Hepatic stellate cell (primary cell): ENCODE results near the gene ZNF595.
"Not testable (repeated sequence)": the region's sequence is repeated elsewhere in the genome, so short reads cannot be mapped to it uniquely, and the experiment has no call there.

Experiments used
- DNase-seq: peaks from one replicate; pipeline ENCODE4 v3.0.0; 2011; ENCODE audit warnings: low spot score

Gene ZNF595

GRCh38 chr4:52804-53479 lies at the start of gene ZNF595:
Gene ZNF595, plus strand, starts transcription at chr4:53321. Its CDS starts 168 bp downstream, at chr4:53489.
- not testable (repeated sequence) for DNase-seq

GRCh38 chr4:9937-10870 lies 42.9 kb upstream of the ZNF595 start:
- DNase-seq = not testable (repeated sequence)

- not testable (repeated sequence) for DNase-seq
Measured at GRCh38 chr4:11095-11815, 41.9 kb upstream of the ZNF595 start.

- not testable (repeated sequence) for DNase-seq
Measured at GRCh38 chr4:11816-12417, 41.2 kb upstream of the ZNF595 start.

- DNase-seq = not testable (repeated sequence)
Measured at GRCh38 chr4:18128-18527, 35.0 kb upstream of the ZNF595 start.

GRCh38 chr4:18589-18988 lies 34.5 kb upstream of the ZNF595 start:
- DNase-seq = not testable (repeated sequence)

- DNase-seq = not testable (repeated sequence)
Measured at GRCh38 chr4:22882-23281, 30.2 kb upstream of the ZNF595 start.

GRCh38 chr4:24359-24758 lies 28.8 kb upstream of the ZNF595 start:
- not testable (repeated sequence) for DNase-seq

- DNase-seq = not testable (repeated sequence)
Measured at GRCh38 chr4:27501-27900, 25.6 kb upstream of the ZNF595 start.

- DNase-seq = not testable (repeated sequence)
Measured at GRCh38 chr4:28767-29542, 24.2 kb upstream of the ZNF595 start.

GRCh38 chr4:33314-33713 lies 19.8 kb upstream of the ZNF595 start:
- not testable (repeated sequence) for DNase-seq

GRCh38 chr4:36559-37415 lies 16.3 kb upstream of the ZNF595 start:
- DNase-seq = not testable (repeated sequence)

GRCh38 chr4:38202-38601 lies 14.9 kb upstream of the ZNF595 start:
- not testable (repeated sequence) for DNase-seq

- DNase-seq = not testable (repeated sequence)
Measured at GRCh38 chr4:43375-43774, 9.7 kb upstream of the ZNF595 start.

- DNase-seq = not testable (repeated sequence)
Measured at GRCh38 chr4:51253-51652, 1.9 kb upstream of the ZNF595 start.

- DNase-seq = not testable (repeated sequence)
Measured at GRCh38 chr4:51655-52277, 1.4 kb upstream of the ZNF595 start.

- not testable (repeated sequence) for DNase-seq
Measured at GRCh38 chr4:53521-53920, 400 bp downstream of the ZNF595 start.

GRCh38 chr4:64733-65132 lies 11.6 kb downstream of the ZNF595 start:
- not testable (repeated sequence) for DNase-seq

GRCh38 chr4:71830-72229 lies 18.7 kb downstream of the ZNF595 start:
- DNase-seq = no peak

GRCh38 chr4:85951-86350 lies 32.8 kb downstream of the ZNF595 start:
- DNase-seq = no peak
